Neural progenitor cell (in vitro differentiated cells): ENCODE data around the gene SLC35F3. TPM values are rescaled to one million over a fixed set of nuclear protein-coding genes. Genes with fewer than 3 reads are reported as not detected.

Experiments
- DNase-seq: peaks from one replicate; pipeline ENCODE4 v3.0.0-alpha.2; 2016; ENCODE audit warnings: low spot score
- H2AFZ ChIP-seq: fragments of 200-600 bp; sonication (generic); replicated peaks from 2 replicates; pipeline ENCODE4 v1.6.1; 2016; ENCODE audit warnings: antibody characterized with exemption
- H3F3A ChIP-seq: fragments of 200-600 bp; sonication (generic); 2 replicates; pipeline ENCODE4 v1.6.1; 2016; ENCODE audit warnings: antibody characterized with exemption, low read depth
- H3K27ac ChIP-seq: fragments of 200-600 bp; sonication (generic); 2 replicates; pipeline ENCODE4 v1.5.1; 2016; ENCODE audit warnings: mild to moderate bottlenecking
- H3K27me3 ChIP-seq: fragments of 200-600 bp; sonication (generic); 2 replicates; pipeline ENCODE4 v1.6.1; 2016; ENCODE audit warnings: mild to moderate bottlenecking, moderate library complexity
- H3K36me3 ChIP-seq: fragments of 200-600 bp; sonication (generic); 2 replicates; pipeline ENCODE4 v1.5.1; 2016
- H3K4me1 ChIP-seq: fragments of 200-600 bp; sonication (generic); 2 replicates; pipeline ENCODE4 v1.6.1; 2016; ENCODE audit warnings: mixed run types
- H3K4me2 ChIP-seq: fragments of 200-600 bp; sonication (generic); 2 replicates; pipeline ENCODE4 v1.6.1; 2016
- H3K4me3 ChIP-seq: fragments of 200-600 bp; sonication (generic); 2 replicates; pipeline ENCODE4 v1.5.1; 2016
- H3K79me2 ChIP-seq: fragments of 200-600 bp; sonication (generic); 2 replicates; pipeline ENCODE4 v1.6.1; 2016; ENCODE audit warnings: low read depth
- H3K9ac ChIP-seq: fragments of 200-600 bp; sonication (generic); 2 replicates; pipeline ENCODE4 v1.6.1; 2016
- H3K9me3 ChIP-seq: fragments of 200-600 bp; sonication (generic); 2 replicates; pipeline ENCODE4 v1.5.1; 2016; ENCODE audit warnings: low read depth
- H4K20me1 ChIP-seq: fragments of 200-600 bp; sonication (generic); 2 replicates; pipeline ENCODE4 v1.6.1; 2016; ENCODE audit warnings: low read depth
- H3K27ac Mint-ChIP-seq: 3 replicates; pipeline ENCODE4 v1.8.0; 2021; ENCODE audit warnings: mixed read lengths
- H3K27me3 Mint-ChIP-seq: 2 replicates; pipeline ENCODE4 v1.8.0; 2022; ENCODE audit warnings: low read depth, mild to moderate bottlenecking, inconsistent platforms, moderate library complexity, mixed read lengths; ENCODE audit not compliant: insufficient read depth
- H3K36me3 Mint-ChIP-seq: 3 replicates; pipeline ENCODE4 v1.8.0; 2021; ENCODE audit warnings: mixed read lengths
- H3K4me1 Mint-ChIP-seq: 3 replicates; pipeline ENCODE4 v1.8.0; 2021; ENCODE audit warnings: mixed read lengths
- H3K4me3 Mint-ChIP-seq: 3 replicates; pipeline ENCODE4 v1.8.0; 2021; ENCODE audit warnings: mild to moderate bottlenecking, moderate library complexity, mixed read lengths
- H3K9me3 Mint-ChIP-seq: 3 replicates; pipeline ENCODE4 v1.8.0; 2020; ENCODE audit warnings: mixed read lengths
- EZH2 ChIP-seq: fragments of 200-600 bp; sonication (generic); IDR thresholded peaks from 2 replicates; pipeline ENCODE4 v1.6.1; 2017; ENCODE audit warnings: antibody characterized with exemption, mild to moderate bottlenecking, moderate library complexity
- EZH2phosphoT487 ChIP-seq: fragments of 200-600 bp; sonication (generic); IDR thresholded peaks from 2 replicates; pipeline ENCODE4 v1.6.1; 2017; ENCODE audit warnings: antibody characterized with exemption
- total RNA-seq: library from RNA; depleted of rRNA; stranded (reverse); fragments of >200 nt; gene quantifications from 2 replicates; pipeline ENCODE4 v1.2.3, GENCODE V29; 2015; ENCODE audit warnings: low replicate concordance
- TF ChIP-seq, protein P1 (sequence below): fragments of 200-600 bp; sonication (generic); IDR thresholded peaks from 2 replicates; pipeline ENCODE4 v1.5.1; 2017; ENCODE audit warnings: antibody characterized with exemption, mild to moderate bottlenecking

SLC35F3 gene
- total RNA-seq, 1 donor from 2014 or later: 0.79 TPM

GRCh38 chr1:234212764-234213657 lies 308.5 kb downstream of the SLC35F3 start:
- peaks cover 24% of the 10 kb centered on the region for H3K27me3 Mint-ChIP-seq
- Histone ChIP-seq H4K20me1 (peaks cover 6% of the 10 kb centered on the region), H3K4me2 (no peak overlapping the region), H3K9ac (no peak overlapping the region), H3K9me3 (no peaks in the 10 kb centered on the region), H2AFZ (no peak overlapping the region), H3K36me3 (no peaks in the 10 kb centered on the region), H3K79me2 (no peaks in the 10 kb centered on the region), H3K4me3 (no peak overlapping the region), H3K4me1 (peaks cover 8% of the 10 kb centered on the region), H3K27ac (no peak overlapping the region), H3F3A (no peaks in the 10 kb centered on the region), H3K27me3 (peaks cover 41% of the 10 kb centered on the region)
- H3K9me3 Mint-ChIP-seq: peaks cover 3% of the 10 kb centered on the region
- H3K4me3 Mint-ChIP-seq: peak overlapping the region; percentile 89
- peaks cover 21% of the 10 kb centered on the region for H3K4me1 Mint-ChIP-seq
- DNase-seq: peak; percentile 79
- no peaks in the 10 kb centered on the region for H3K36me3 Mint-ChIP-seq
- H3K27ac Mint-ChIP-seq: no peak overlapping the region
- TF ChIP-seq EZH2phosphoT487 (no peak), EZH2 (no peak)
- TF ChIP-seq, protein P1, sequence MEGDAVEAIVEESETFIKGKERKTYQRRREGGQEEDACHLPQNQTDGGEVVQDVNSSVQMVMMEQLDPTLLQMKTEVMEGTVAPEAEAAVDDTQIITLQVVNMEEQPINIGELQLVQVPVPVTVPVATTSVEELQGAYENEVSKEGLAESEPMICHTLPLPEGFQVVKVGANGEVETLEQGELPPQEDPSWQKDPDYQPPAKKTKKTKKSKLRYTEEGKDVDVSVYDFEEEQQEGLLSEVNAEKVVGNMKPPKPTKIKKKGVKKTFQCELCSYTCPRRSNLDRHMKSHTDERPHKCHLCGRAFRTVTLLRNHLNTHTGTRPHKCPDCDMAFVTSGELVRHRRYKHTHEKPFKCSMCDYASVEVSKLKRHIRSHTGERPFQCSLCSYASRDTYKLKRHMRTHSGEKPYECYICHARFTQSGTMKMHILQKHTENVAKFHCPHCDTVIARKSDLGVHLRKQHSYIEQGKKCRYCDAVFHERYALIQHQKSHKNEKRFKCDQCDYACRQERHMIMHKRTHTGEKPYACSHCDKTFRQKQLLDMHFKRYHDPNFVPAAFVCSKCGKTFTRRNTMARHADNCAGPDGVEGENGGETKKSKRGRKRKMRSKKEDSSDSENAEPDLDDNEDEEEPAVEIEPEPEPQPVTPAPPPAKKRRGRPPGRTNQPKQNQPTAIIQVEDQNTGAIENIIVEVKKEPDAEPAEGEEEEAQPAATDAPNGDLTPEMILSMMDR: peak; percentile 83

DNA sequence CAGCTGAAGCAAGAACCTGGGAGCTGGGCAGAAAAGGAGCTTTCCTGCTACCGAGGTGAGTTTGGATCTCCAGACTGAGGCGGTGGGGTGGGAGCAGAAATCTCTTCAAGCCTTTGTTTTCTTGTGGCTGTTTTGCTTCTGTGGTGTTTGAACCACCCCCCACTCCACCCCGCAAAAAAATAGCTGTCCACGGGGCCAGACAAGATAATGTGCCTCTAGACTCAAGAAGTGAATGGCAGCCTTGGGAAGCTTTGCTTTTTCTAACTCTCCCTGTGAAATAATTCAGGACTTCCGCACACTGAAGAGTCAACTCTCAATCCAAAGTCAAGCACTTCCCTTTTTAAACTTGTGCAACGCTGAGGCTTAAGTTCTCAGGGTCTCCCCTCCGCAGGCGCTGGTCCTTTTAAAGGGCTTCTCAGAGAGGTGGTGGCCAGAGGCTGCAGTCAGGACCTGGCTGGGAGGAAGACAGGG lies 309.2 kb downstream of the SLC35F3 start:
- H3K9ac ChIP-seq: no peak overlapping the region
- peak overlapping the region; percentile 99 for H3K4me2 ChIP-seq
- TF ChIP-seq EZH2 (no peak), EZH2phosphoT487 (no peak)
- TF ChIP-seq, protein P1: no peak
- H3K79me2 ChIP-seq: no peaks in the 10 kb centered on the region
- no peaks in the 10 kb centered on the region for H3K36me3 ChIP-seq
- Mint-ChIP-seq H3K36me3 (no peaks in the 10 kb centered on the region), H3K27ac (no peak overlapping the region), H3K9me3 (peaks cover 3% of the 10 kb centered on the region), H3K4me3 (peak overlapping the region; percentile 89), H3K27me3 (peaks cover 24% of the 10 kb centered on the region), H3K4me1 (peaks cover 25% of the 10 kb centered on the region)
- H3K4me1 ChIP-seq: peaks cover 13% of the 10 kb centered on the region
- no peak overlapping the region for H3K27ac ChIP-seq
- DNase-seq: peak; percentile 22
- H3K4me3 ChIP-seq: peak overlapping the region; percentile 79
- peak overlapping the region; percentile 91 for H2AFZ ChIP-seq
- no peaks in the 10 kb centered on the region for H3F3A ChIP-seq
- H3K9me3 ChIP-seq: no peaks in the 10 kb centered on the region
- H4K20me1 ChIP-seq: peaks cover 6% of the 10 kb centered on the region
- H3K27me3 ChIP-seq: peaks cover 41% of the 10 kb centered on the region

DNA sequence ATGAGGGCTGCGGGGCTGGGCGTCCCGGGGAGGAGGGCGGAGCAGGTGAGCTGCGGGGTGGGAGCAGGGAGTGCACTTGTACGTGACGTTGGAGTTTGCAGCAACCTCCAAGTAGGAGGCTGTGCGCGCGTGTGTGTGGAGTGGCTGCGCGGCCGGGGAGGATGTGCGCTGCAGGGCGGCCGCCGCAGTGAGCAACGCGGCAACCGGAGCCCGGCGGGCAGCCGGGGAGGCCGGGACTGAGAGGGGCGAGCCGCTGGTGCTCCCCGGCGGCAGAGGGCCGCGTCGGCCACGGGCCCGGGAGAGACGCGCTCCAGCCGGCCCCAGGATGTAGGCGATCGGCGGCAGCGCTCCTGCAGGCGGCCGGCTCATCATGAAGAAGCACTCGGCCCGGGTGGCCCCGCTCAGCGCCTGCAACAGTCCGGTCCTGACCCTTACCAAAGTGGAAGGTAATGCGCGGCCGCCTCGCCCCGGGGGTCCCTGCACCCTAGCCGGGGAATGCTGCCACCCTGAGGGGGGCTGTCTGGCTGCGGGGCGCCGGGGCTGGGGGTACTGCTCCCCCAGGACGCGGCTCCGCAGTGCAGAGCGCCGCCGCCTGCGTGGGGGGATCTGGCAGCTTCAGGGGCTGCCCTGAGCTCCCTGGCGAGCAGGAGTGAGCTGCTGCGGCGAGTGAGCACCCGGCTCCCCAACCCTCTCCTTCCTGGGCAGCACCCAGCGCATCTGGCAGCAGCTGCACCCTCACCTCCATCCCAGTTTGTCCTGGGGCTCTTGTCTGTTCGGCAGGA lies 309.8 kb downstream of the SLC35F3 start:
- Histone ChIP-seq H3K4me1 (peaks cover 13% of the 10 kb centered on the region), H3F3A (no peaks in the 10 kb centered on the region), H4K20me1 (peaks cover 6% of the 10 kb centered on the region), H3K27me3 (peaks cover 41% of the 10 kb centered on the region), H2AFZ (peak overlapping the region; percentile 91), H3K36me3 (no peaks in the 10 kb centered on the region), H3K79me2 (no peaks in the 10 kb centered on the region), H3K9me3 (no peaks in the 10 kb centered on the region), H3K4me3 (peak overlapping the region; percentile 79), H3K4me2 (peak overlapping the region; percentile 99), H3K27ac (no peak overlapping the region), H3K9ac (no peak overlapping the region)
- Mint-ChIP-seq H3K27me3 (peaks cover 27% of the 10 kb centered on the region), H3K4me1 (peaks cover 25% of the 10 kb centered on the region), H3K9me3 (peaks cover 3% of the 10 kb centered on the region), H3K4me3 (peak overlapping the region; percentile 89), H3K36me3 (no peaks in the 10 kb centered on the region), H3K27ac (no peak overlapping the region)
- peak; percentile 66 for DNase-seq
- TF ChIP-seq, protein P1: no peak
- TF ChIP-seq EZH2phosphoT487 (peak; percentile 27), EZH2 (peak; percentile 74)
